Transverse colon (tissue), 3 donors: ENCODE data around the gene COPA.

Experiments
- EP300 ChIP-seq: sonication (generic); formaldehyde crosslinking; IDR thresholded peaks from one replicate; pipeline ENCODE4 v1.6.1; 2017; ENCODE audit warnings: antibody characterized with exemption, low read depth
- POLR2A ChIP-seq: fragments of 450-650 bp; IDR thresholded peaks from one replicate; pipeline ENCODE4 v1.6.1; 2016; ENCODE audit warnings: antibody characterized with exemption, mild to moderate bottlenecking, moderate library complexity
- TF ChIP-seq, protein P1 (sequence below), 5 experiments: fragments of 200-600 bp in 3 of 5; fragments of 450-650 bp in 2 of 5; sonication (generic) in 3 of 5; IDR thresholded peaks; 1 replicate in 2 of 5; 2 replicates in 3 of 5; pipeline ENCODE4 v1.5.1; 2016 to 2017; ENCODE audit warnings: antibody characterized with exemption in 5 of 5, inconsistent platforms in 3 of 5, mild to moderate bottlenecking in 2 of 5, moderate library complexity in 1 of 5

DNA sequence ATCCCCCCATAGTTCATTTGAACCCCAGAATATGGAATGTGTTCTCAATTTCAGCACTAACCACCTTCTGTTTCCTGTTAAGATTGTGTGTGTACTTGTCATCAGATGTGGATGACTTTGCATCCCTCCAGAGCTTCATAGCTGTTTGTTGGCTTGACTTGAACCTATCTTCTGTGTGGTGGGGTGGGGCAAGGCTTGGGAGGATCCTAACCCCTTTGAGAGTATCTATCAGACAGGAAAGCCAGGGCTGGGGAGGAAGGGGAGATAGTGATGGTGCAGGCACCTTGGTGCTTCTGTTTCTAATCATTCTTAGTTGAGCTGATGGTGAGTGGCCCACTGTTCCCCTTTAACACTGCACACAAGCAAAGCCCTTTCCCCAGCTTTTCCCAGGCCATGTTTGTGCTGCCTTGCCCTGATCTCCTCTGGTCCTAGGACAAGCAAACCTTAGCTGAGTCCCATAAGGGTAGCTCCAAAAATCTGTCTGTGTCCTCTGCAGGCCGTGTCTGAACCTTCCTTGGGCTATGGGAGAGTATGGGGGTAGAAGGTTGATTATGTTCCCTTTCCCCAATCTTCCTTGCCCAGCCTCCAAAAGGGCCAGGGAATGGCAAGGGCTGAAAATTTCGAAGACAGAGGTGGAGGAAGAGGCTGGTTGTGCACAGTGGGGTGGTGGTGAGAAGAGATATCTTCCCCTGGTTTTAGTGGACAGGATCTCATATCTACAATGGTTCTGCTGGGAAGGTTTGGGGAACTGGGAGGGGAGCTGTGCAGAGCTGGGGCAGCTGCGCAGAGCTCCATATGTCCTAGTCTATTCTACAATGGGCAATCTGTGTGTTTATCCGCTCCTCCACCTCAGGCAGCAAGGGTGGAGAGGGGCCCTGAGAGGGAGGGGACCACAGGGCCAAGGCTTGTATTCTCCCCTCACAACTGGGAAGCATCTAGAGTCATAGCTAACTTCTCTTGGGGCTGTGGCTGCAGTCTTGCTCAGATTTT lies 25.2 kb upstream of the COPA start:
- TF ChIP-seq POLR2A (no peak), EP300 (no peak)
- TF ChIP-seq, protein P1, sequence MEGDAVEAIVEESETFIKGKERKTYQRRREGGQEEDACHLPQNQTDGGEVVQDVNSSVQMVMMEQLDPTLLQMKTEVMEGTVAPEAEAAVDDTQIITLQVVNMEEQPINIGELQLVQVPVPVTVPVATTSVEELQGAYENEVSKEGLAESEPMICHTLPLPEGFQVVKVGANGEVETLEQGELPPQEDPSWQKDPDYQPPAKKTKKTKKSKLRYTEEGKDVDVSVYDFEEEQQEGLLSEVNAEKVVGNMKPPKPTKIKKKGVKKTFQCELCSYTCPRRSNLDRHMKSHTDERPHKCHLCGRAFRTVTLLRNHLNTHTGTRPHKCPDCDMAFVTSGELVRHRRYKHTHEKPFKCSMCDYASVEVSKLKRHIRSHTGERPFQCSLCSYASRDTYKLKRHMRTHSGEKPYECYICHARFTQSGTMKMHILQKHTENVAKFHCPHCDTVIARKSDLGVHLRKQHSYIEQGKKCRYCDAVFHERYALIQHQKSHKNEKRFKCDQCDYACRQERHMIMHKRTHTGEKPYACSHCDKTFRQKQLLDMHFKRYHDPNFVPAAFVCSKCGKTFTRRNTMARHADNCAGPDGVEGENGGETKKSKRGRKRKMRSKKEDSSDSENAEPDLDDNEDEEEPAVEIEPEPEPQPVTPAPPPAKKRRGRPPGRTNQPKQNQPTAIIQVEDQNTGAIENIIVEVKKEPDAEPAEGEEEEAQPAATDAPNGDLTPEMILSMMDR (IDR thresholded peaks at IDR 0.05): no peak
